Central memory CD4-positive, alpha-beta T cell (primary cell): ENCODE data around the gene SLC22A23.

Experiments
- DNase-seq: peaks from one replicate; pipeline ENCODE4 v3.0.0; 2022

The SLC22A23 gene

DNA sequence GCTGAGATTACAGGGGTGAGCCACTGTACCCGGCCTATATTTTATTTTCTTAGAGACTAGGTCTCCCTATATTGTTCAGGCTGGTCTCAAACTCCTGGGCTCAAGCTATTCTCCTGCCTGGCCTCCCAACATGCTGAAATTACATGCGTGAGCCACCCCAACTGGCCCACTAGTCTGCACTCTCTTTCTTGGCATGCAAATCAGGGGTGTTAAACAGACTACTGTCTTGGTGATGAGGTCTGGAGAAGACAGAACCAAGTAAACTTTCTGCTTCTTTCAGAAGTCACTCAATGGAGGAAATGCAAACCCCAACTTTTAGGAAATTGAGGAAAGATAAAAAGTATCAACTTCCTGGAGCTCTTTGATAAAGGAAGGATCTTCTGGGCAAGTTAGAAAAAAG lies 221.4 kb downstream of the SLC22A23 start:
- DNase-seq = no peak

DNA sequence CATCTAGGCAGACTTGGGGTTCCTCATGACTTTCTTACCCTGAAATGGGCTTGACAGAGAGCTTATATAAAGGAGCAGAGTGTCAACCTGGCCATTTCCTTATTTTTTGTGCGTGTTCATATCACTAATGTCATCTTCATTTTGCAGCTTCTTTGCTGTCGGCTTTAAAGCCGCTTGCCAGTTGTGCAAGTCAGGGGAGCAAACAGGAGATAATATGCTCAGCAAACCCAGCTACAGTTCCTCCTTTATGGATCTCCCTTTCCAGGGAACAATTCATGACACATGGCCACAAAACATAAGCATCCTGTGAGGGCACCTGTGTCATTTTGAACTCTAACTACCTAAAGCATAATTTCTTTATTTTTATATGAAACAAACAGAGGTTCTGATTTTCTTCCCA lies 222.9 kb downstream of the SLC22A23 start:
- no peak for DNase-seq

GRCh38 chr6:3233321-3233720 lies 223.5 kb downstream of the SLC22A23 start:
- DNase-seq = no peak

- DNase-seq = no peak
These were observed 224.6 kb downstream of the SLC22A23 start for GRCh38 chr6:3232017-3232945.

DNA sequence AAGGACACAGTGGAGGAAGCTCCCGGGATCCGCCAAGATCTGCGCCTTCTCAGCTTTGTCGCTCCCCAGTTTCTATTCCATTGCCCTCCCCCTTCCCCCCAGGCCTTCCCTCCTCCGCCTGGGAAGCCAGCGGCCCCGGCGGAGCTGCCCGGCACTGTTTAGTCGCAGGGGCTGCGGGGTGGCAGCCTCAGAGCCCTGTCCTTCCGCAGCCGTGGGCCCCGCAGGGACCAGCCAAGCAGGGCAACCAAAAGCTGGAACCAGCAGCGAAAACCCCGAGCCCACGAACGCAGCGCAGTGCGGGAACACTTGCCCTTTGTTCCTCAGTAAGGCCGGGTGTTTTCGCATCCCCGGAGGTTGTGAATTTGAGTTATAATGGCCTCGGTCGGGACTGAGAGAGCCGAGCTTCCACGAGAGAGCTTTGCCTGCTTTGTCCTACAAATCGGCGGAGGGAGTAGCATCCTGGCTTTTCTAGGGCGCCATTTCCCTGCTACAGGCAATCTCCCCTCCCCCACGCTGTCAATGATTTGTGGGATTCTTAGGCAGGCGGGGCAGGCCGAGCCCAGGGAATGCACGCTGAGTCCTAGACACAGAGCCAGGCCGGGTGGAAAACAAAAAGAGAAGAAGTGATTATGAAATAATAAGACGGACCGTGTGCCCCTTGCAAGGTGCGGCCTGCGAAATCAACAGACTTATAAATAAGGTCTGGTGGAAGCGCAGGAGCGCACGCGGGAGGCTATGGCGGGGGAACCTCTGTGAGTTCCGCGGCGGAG lies 225.4 kb downstream of the SLC22A23 start:
- DNase-seq = no peak

DNA sequence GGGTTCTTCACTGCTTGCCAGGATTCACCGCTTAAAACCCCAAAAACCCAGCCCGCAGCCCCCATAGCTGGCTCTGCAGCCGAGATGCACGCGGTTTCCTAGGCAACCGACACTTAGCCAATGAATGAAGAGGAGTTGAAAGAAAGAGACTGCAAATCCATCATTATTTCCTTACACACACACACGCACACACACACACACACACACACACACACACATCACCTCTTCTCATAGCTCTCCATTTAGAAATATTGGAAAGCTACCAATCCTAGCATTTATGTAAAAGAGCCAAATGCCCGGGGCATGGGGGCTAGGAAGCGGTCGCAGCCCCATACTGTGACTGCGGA lies 226.0 kb downstream of the SLC22A23 start:
- no peak for DNase-seq

- DNase-seq = no peak
These were observed 226.5 kb downstream of the SLC22A23 start for GRCh38 chr6:3230256-3230882.

DNA sequence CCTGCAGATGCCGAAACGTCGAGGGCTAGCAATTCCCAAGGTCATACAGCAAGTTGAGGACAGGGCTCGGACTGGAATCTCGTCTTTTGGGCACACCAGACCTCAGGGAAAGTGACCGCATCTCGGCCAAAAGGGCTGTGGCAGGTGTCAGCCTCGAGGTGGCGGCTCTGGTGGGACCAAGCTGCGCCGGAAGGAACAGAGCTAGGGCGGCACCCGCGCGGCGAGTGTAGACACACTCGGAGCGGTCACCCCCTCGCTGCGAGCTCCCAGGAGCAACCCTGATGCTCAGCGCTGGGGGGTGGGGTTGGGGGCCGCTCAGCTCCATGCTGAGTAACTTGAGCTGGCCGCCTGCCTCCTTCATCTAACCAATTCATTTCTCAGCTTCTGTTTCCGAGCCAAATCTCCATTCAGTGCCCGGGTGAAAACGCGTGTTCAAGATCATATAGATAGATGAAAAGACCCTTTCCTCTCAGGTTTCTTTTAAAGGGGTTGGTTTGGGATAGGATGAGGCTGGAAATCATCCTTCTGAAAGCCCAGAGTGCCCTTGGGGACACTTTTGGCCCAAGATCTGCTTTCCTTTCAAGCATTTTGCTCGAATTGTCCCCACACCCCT lies 227.2 kb downstream of the SLC22A23 start:
- no peak for DNase-seq

GRCh38 chr6:3228771-3229565 lies 227.9 kb downstream of the SLC22A23 start:
- DNase-seq = peak; percentile 48

GRCh38 chr6:3228046-3228671 lies 228.7 kb downstream of the SLC22A23 start:
- DNase-seq = peak; percentile 17

DNA sequence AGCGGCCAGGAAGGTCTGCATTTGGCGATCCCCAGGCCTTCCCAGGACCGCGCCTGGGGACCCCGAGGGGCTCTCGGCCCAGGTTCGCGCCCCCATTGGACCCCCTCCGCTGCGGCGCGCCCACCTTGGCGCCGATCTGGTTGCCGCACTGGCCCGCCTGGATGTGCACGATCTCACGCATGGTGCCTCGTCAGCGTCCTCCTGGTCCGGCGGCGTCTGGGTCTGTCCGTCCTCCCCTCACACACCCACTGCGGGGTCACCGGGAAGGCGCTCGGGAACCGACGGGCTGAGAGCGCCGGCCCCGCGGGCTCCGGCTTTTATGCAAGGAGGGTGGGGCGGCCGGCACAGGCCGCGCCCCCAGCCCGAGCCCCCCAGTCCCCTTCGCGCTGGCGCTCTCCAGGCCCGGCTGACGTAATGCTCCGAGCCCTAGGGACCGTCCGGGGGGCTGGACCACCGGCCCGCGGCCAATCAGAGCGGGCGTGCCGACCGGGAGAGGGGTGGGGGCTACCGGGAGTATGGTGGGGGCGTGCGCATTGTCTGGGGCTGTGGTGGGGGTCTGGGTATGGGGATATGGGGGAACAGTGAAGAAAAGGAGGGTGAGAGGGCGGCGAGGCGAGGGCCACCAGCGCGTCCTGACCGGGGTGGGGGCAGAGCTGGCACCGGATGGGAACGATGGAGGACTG lies 229.3 kb downstream of the SLC22A23 start, which contains the start of gene TUBB2B:
Gene TUBB2B (minus strand): TSS at position 291 of the 683 bp plus-strand sequence. CDS start 110 bp downstream, at position 181.
- no peak for DNase-seq

DNA sequence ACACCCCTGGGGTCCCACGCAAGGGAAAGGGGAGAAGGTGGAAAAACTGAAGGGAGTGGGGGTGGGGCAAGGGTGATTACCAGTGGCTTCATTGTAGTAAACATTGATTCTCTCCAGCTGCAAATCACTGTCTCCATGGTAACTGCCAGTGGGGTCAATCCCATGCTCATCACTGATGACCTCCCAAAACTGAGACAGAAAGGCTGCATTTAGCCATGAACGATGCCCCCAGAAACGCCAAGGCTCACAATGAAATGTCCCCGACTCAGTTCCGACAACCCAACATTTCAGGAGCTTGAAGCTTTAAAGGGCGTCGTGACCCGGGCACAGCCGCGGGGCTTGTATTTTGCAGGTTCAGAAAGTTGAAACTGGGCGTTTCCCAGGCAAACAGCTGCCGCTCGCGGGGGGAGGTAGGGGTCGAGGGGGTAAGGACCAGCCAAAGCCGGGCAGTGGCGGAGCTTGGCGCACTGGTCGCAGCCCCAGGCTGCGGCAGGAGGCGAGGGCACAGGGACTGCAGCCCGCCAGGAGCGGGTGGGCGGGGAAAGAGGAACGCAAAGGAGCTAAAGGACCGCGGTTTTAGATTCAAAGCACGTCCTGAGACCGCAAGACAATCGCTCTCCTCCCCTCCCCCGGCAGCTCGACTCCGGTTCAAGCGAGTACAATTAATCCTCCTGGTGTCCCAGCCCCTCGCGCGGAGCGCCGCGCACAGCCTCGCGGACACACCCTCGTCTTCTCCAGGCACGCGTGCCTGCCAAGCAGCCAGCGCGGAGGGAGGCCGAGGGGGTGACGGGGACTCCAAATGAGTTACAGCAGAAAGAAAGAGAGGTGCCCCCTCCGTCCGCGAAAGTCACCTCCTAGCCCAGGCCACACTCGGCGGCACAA lies 230.1 kb downstream of the SLC22A23 start:
- no peak for DNase-seq

GRCh38 chr6:3226042-3226441 lies 230.8 kb downstream of the SLC22A23 start:
- no peak for DNase-seq

DNA sequence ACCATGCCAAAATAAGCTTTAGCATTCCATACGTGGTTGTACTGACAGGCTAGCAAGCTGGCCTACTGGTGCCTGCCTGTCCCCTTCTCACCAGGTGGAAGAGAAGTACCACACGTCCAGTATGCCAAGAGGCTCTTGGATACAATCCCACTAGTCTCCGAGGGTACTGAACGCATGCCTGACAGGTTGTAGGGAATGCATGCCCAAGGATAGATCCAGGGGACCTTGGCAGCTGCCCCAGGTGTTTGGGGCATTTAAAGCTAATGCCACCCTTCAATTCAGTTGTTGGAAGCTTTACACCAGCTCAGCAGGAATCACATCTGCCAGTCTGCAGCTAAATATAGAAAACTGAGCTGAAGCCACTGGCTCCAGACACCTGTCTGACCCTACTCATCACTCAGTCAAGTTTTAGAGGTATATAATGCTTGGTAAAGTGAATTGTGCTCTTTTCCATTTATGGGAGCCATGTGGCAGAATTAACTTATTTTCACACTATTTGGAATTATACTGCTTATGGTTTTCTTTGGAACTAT lies 234.3 kb downstream of the SLC22A23 start:
- DNase-seq = no peak

- no peak for DNase-seq
These were observed 235.3 kb downstream of the SLC22A23 start for GRCh38 chr6:3221578-3221977.

GRCh38 chr6:3220366-3220765 lies 236.5 kb downstream of the SLC22A23 start:
- no peak for DNase-seq
